Spinal cord (tissue), 10 donors: ENCODE results near the gene GAGE10. TPM values are rescaled to one million over a fixed set of nuclear protein-coding genes. Genes with fewer than 3 reads are reported as not detected.

Experiments
- DNase-seq, 6 donors: peaks; one replicate each; pipeline versions ENCODE4 v3.0.0 to v3.0.0-alpha.2; 2013 to 2015; ENCODE audit warnings: low spot score in 6 of 6, low read depth in 4 of 6
- H3K27ac ChIP-seq: one replicate; pipeline ENCODE4 v1.5.1; 2013; ENCODE audit warnings: low read depth, low read length, control low read depth
- H3K27me3 ChIP-seq: one replicate; pipeline ENCODE4 v1.6.1; 2013; ENCODE audit warnings: low read length; ENCODE audit not compliant: control insufficient read depth, insufficient read depth
- H3K36me3 ChIP-seq: one replicate; pipeline ENCODE4 v1.6.1; 2013; ENCODE audit warnings: low read length; ENCODE audit not compliant: control insufficient read depth, insufficient read depth
- H3K4me1 ChIP-seq: one replicate; pipeline ENCODE4 v1.6.1; 2013; ENCODE audit warnings: low read length; ENCODE audit not compliant: control insufficient read depth, insufficient read depth
- H3K4me3 ChIP-seq: one replicate; pipeline ENCODE4 v1.5.1; 2013; ENCODE audit warnings: low read depth, low read length, control low read depth
- H3K9me3 ChIP-seq: one replicate; pipeline ENCODE4 v1.6.1; 2013; ENCODE audit warnings: low read length; ENCODE audit not compliant: control insufficient read depth, insufficient read depth
- WGBS: methylation state at CpG from one replicate; pipeline ENCODE4 v1.1.5; 2013; ENCODE audit warnings: missing lambda C conversion rate; ENCODE audit not compliant: insufficient coverage; 5-methylcytosine and 5-hydroxymethylcytosine counted together
- polyA plus RNA-seq, 2 donors: library from polyadenylated mRNA; unstranded; fragments of 120-200 nt; gene quantifications; one replicate each; pipeline ENCODE4 v1.2.1, GENCODE V29; 2013; ENCODE audit not compliant: insufficient read length in 2 of 2
- total RNA-seq, 2 donors: library from RNA; depleted of rRNA in 1 of 2; stranded (reverse); fragments of 120-200 nt in 1 of 2; fragments of >200 nt in 1 of 2; gene quantifications; one replicate each; pipeline versions ENCODE4 v1.2.3 to v1.2.4, GENCODE V29; 2013 to 2014
- donor health status: healthy.

Gene GAGE10
- total and polyA plus RNA-seq, 4 donors, result not detected

DNA sequence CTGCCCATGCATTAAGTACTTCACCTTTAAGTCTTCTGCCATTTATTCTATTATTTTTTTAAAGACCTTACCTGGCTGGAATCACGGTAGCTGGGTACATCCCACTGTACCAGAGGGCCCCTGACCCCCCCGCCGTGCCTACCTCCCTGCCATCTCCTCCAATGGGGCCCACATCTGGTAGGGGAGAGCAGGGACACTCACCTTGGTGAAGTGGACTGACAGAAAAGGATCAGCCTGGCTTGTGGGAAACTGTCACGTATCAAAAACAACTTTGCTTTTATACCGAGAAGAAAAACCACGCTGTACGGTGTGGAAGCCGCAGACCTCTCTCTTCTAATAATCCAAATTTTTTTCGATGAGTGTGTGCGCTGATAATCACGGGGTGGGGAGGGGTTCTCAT lies 39.0 kb upstream of the GAGE10 start, which contains the start of gene FOXP3:
Gene FOXP3 (minus strand): TSS at position 251 of the 400 bp plus-strand sequence. CDS start 6,205 bp downstream, outside the sequence.
- H3K27me3 ChIP-seq, result no peaks in the 10 kb centered on the region
- H3K4me3 ChIP-seq, result no peak within 1 kb of the TSS
- WGBS, result no CpG with 5 or more reads among the region's 11 CpGs

DNA sequence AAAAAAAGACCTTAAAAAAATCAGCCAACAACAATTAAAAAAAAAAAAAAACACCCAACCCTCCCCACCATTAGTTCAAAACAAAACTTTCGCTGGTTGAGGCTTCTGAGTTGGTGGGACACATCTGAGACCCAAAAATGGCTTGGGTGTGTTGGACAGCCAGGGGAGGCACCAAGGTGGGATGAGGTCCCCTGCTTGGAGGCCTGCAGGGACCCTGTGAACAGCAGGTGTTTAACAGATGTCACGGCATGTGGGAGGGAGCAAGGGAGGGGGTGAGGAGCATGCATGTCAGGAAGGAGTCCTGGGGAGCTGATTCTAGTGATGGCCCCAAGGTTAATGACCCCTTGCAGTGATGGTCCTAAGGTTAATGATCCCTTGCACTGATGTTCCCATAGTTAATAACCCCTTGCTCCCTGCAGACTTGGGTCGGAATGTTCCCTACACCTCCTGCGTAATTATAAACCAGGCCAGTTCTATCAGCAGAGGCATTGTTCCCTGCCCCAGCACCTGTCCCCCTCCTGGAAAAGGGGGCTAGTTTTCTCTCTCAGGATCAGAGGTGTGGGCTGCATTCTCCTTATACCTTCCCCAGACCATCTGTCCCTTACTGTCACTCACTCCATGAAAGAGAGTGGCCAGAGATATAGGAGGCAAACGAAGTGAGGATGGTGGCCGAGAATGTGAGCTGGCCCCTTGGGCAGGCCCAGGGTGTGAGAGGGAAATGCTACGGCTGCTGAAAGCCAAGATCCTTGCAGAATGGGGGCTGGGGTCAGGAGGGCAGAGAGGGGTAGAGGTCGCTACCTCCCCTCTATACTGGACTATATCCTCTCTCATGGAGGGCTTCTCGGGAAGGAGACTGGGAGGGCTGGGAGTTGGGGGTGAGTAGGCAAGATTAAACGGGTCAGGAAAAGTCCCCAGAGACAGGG lies 36.7 kb upstream of the GAGE10 start:
- Histone ChIP-seq H3K4me1 (peaks cover 7% of the 10 kb centered on the region), H3K27me3 (no peaks in the 10 kb centered on the region), H3K9me3 (no peaks in the 10 kb centered on the region), H3K36me3 (peaks cover 4% of the 10 kb centered on the region), H3K4me3 (no peak overlapping the region), H3K27ac (no peak overlapping the region)
- 63% methylated on average over 4 of the region's 10 CpGs for WGBS
- DNase-seq, result no peak

More for the DNA sequence above, 39.0 kb upstream of the GAGE10 start, which contains the start of gene FOXP3:
- H3K9me3 ChIP-seq, result no peaks in the 10 kb centered on the region
- DNase-seq, result no peak
- no peaks in the 10 kb centered on the region for H3K36me3 ChIP-seq
- no peak within 1 kb of the TSS for H3K27ac ChIP-seq
- no peaks in the 10 kb centered on the region for H3K4me1 ChIP-seq

- Histone ChIP-seq H3K27ac (peak overlapping the region; percentile 92), H3K27me3 (no peaks in the 10 kb centered on the region), H3K9me3 (no peaks in the 10 kb centered on the region), H3K4me3 (peak overlapping the region; percentile 55), H3K4me1 (peaks cover 15% of the 10 kb centered on the region), H3K36me3 (peaks cover 4% of the 10 kb centered on the region)
- no peak for DNase-seq
- WGBS, result 33% methylated on average over 3 of the region's 4 CpGs
Observed at GRCh38 chrX:49268702-49269009, 34.8 kb upstream of the GAGE10 start.

GRCh38 chrX:49269010-49269766 lies 34.3 kb upstream of the GAGE10 start:
- DNase-seq, result peak; percentile 86 to 99 (median 92)
- WGBS, result 44% methylated on average over 45 of the region's 45 CpGs
- Histone ChIP-seq H3K27ac (peak overlapping the region; percentile 98), H3K36me3 (peaks cover 5% of the 10 kb centered on the region), H3K9me3 (no peaks in the 10 kb centered on the region), H3K27me3 (no peaks in the 10 kb centered on the region), H3K4me1 (peaks cover 15% of the 10 kb centered on the region), H3K4me3 (peak overlapping the region; percentile 68)

- Histone ChIP-seq H3K36me3 (peaks cover 8% of the 10 kb centered on the region), H3K4me3 (peak within 1 kb of the TSS; percentile 68), H3K27me3 (no peaks in the 10 kb centered on the region), H3K27ac (peak within 1 kb of the TSS; percentile 98), H3K4me1 (peaks cover 15% of the 10 kb centered on the region), H3K9me3 (no peaks in the 10 kb centered on the region)
- whole genome bisulfite sequencing, result 21% methylated on average over 65 of the region's 70 CpGs
- DNase-seq, result no peak
Observed at GRCh38 chrX:49269767-49270248, 33.6 kb upstream of the GAGE10 start, which contains the start of gene PPP1R3F. PPP1R3F (plus strand) TSS chrX:49269793; CDS start chrX:49269870, 77 bp downstream.

DNA sequence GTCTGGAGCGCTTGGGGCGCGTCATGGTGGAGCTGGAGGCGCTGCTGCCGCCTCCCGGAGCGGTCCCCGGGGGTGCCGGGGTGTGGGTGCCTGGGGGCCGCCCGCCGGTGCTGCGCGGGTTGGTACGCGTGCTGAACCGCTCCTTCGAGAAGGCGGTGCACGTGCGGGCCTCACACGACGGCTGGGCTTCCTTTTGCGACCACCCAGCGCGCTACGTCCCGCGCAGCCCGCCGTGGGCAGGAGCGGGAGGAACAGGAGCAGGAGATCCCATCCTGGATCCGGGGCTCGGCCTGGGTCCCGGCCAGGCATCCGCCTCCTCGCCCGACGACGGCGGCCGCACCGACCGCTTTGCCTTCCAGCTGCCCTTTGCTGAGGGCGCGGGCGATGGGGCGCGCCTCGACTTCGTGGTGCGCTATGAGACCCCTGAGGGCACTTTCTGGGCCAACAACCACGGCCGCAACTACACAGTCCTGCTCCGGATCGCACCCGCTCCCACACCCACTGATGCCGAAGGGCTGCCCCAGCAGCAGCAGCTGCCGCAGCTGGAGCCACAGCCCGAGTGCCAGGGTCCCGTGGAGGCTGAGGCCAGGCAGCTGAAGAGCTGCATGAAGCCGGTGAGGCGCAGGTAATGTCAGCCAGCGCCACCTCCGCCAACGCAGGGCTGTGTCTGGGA lies 33.1 kb upstream of the GAGE10 start:
- peak overlapping the region; percentile 51 for H3K4me3 ChIP-seq
- peaks cover 11% of the 10 kb centered on the region for H3K36me3 ChIP-seq
- WGBS, result 65% methylated on average over 66 of the region's 66 CpGs
- DNase-seq, result no peak
- H3K9me3 ChIP-seq, result no peaks in the 10 kb centered on the region
- peak overlapping the region; percentile 61 for H3K27ac ChIP-seq
- no peaks in the 10 kb centered on the region for H3K27me3 ChIP-seq
- H3K4me1 ChIP-seq, result peaks cover 15% of the 10 kb centered on the region

- H3K27ac ChIP-seq, result no peak overlapping the region
Observed at GRCh38 chrX:49271341-49271740, 32.1 kb upstream of the GAGE10 start.

GRCh38 chrX:49272421-49272820 lies 31.0 kb upstream of the GAGE10 start:
- no peak for DNase-seq
- Histone ChIP-seq H3K4me1 (peaks cover 19% of the 10 kb centered on the region), H3K36me3 (peaks cover 11% of the 10 kb centered on the region), H3K27ac (no peak overlapping the region), H3K4me3 (no peak overlapping the region), H3K9me3 (no peaks in the 10 kb centered on the region), H3K27me3 (no peaks in the 10 kb centered on the region)
- WGBS, result no CpG with 5 or more reads among the region's 6 CpGs

More at GRCh38 chrX:49271341-49271740, 32.1 kb upstream of the GAGE10 start:
- H3K36me3 ChIP-seq, result peaks cover 11% of the 10 kb centered on the region
- no peak for DNase-seq
- no peaks in the 10 kb centered on the region for H3K9me3 ChIP-seq
- no peaks in the 10 kb centered on the region for H3K27me3 ChIP-seq
- H3K4me3 ChIP-seq, result no peak overlapping the region
- peaks cover 15% of the 10 kb centered on the region for H3K4me1 ChIP-seq
- WGBS, result 63% methylated on average over 1 of the region's 2 CpGs

- H3K27ac ChIP-seq, result no peak overlapping the region
- WGBS, result 85% methylated on average over 3 of the region's 8 CpGs
- H3K9me3 ChIP-seq, result no peaks in the 10 kb centered on the region
- no peak overlapping the region for H3K4me3 ChIP-seq
- H3K36me3 ChIP-seq, result peaks cover 11% of the 10 kb centered on the region
- H3K27me3 ChIP-seq, result no peaks in the 10 kb centered on the region
- H3K4me1 ChIP-seq, result peaks cover 19% of the 10 kb centered on the region
- no peak for DNase-seq
Observed at GRCh38 chrX:49273181-49273727, 30.2 kb upstream of the GAGE10 start.
